OCI-LY1 (cell line): Measurements from ENCODE around the gene ARG2.

Experiments
- EZH2 ChIP-seq: fragments of 200-600 bp; sonication (generic), shearing (Covaris generic); IDR thresholded peaks from 2 replicates; pipeline ENCODE4 v1.8.0; 2017; ENCODE audit warnings: borderline replicate concordance, mixed run types, mild to moderate bottlenecking, antibody characterized with exemption, low read length, moderate library complexity, mixed read lengths
- TF ChIP-seq, protein P1 (sequence below): fragments of 200-600 bp; sonication (generic), shearing (Covaris generic); IDR thresholded peaks from 2 replicates; pipeline ENCODE4 v1.5.1; 2017; ENCODE audit warnings: mild to moderate bottlenecking, antibody characterized with exemption, low read length, moderate library complexity, mixed read lengths

DNA sequence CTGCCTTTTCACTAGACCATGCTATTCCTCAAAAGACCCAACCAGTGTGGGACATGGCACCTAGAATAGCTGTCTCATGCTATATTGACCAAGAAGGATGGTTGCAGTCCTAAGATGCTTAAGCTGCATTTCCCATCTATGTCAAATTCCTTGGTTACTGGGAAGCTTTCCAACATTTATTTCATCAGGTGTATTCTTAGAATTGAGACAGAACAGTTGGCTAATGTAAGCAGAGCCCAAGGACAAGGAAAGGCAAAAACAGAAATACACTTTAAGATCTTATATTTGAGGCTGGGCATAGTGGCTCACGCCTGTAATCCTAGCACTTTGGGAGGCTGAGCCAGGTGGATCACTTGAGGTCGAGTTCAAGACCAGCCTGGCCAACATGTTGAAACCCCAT, 24.7 kb downstream of the ARG2 start:
- TF ChIP-seq, protein P1, sequence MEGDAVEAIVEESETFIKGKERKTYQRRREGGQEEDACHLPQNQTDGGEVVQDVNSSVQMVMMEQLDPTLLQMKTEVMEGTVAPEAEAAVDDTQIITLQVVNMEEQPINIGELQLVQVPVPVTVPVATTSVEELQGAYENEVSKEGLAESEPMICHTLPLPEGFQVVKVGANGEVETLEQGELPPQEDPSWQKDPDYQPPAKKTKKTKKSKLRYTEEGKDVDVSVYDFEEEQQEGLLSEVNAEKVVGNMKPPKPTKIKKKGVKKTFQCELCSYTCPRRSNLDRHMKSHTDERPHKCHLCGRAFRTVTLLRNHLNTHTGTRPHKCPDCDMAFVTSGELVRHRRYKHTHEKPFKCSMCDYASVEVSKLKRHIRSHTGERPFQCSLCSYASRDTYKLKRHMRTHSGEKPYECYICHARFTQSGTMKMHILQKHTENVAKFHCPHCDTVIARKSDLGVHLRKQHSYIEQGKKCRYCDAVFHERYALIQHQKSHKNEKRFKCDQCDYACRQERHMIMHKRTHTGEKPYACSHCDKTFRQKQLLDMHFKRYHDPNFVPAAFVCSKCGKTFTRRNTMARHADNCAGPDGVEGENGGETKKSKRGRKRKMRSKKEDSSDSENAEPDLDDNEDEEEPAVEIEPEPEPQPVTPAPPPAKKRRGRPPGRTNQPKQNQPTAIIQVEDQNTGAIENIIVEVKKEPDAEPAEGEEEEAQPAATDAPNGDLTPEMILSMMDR: no peak
- TF ChIP-seq EZH2: no peak
